Endodermal cell (in vitro differentiated cells): ENCODE measurements around the gene KCNA10. TPM values are rescaled to one million over a fixed set of nuclear protein-coding genes. Genes with fewer than 3 reads are reported as not detected.

Experiments used
- DNase-seq: peaks from one replicate; pipeline ENCODE4 v3.0.0-alpha.2; 2017
- H3K27ac ChIP-seq: 2 replicates; pipeline ENCODE4 v1.5.1; 2013; ENCODE audit warnings: mild to moderate bottlenecking, low read depth, low read length, moderate library complexity
- H3K27me3 ChIP-seq: 2 replicates; pipeline ENCODE4 v1.6.1; 2013; ENCODE audit warnings: mild to moderate bottlenecking, low read length, moderate library complexity; ENCODE audit not compliant: insufficient read depth, control insufficient read depth, poor library complexity, severe bottlenecking
- H3K36me3 ChIP-seq: 2 replicates; pipeline ENCODE4 v1.7.0; 2013; ENCODE audit warnings: mild to moderate bottlenecking, low read length, moderate library complexity; ENCODE audit not compliant: control insufficient read depth, insufficient read depth
- H3K4me1 ChIP-seq: one replicate; pipeline ENCODE4 v1.7.0; 2013; ENCODE audit warnings: low read length; ENCODE audit not compliant: control insufficient read depth, insufficient read depth
- H3K4me3 ChIP-seq: 2 replicates; pipeline ENCODE4 v1.5.1; 2013; ENCODE audit warnings: mild to moderate bottlenecking, low read length, moderate library complexity
- H3K9ac ChIP-seq: 2 replicates; pipeline ENCODE4 v1.6.1; 2013; ENCODE audit warnings: mild to moderate bottlenecking, low read length, moderate library complexity; ENCODE audit not compliant: poor library complexity, severe bottlenecking; ENCODE audit errors: extremely low read depth
- H3K9me3 ChIP-seq: 2 replicates; pipeline ENCODE4 v1.6.1; 2013; ENCODE audit warnings: mild to moderate bottlenecking, low read length, moderate library complexity; ENCODE audit not compliant: control insufficient read depth
- H3K27ac Mint-ChIP-seq: 2 replicates; pipeline ENCODE4 v1.8.0; 2020; ENCODE audit warnings: mixed read lengths
- H3K27me3 Mint-ChIP-seq: 2 replicates; pipeline ENCODE4 v1.8.0; 2021; ENCODE audit warnings: mild to moderate bottlenecking, mixed read lengths; ENCODE audit not compliant: insufficient read depth
- H3K36me3 Mint-ChIP-seq: 2 replicates; pipeline ENCODE4 v1.8.0; 2020; ENCODE audit warnings: low read depth, mixed read lengths
- H3K4me1 Mint-ChIP-seq: 2 replicates; pipeline ENCODE4 v1.8.0; 2020; ENCODE audit warnings: mixed read lengths
- H3K4me3 Mint-ChIP-seq: 2 replicates; pipeline ENCODE4 v1.8.0; 2020; ENCODE audit warnings: mild to moderate bottlenecking, moderate library complexity, mixed read lengths
- H3K9me3 Mint-ChIP-seq: 2 replicates; pipeline ENCODE4 v1.8.0; 2020; ENCODE audit warnings: mild to moderate bottlenecking, mixed read lengths
- WGBS, 2 experiments: methylation state at CpG; one replicate each; pipeline versions ENCODE4 v1.1.5 to v1.1.7; 2013; ENCODE audit warnings: missing lambda C conversion rate in 2 of 2, mixed read lengths in 1 of 2; ENCODE audit not compliant: insufficient coverage in 1 of 2, insufficient read length in 1 of 2; 5-methylcytosine and 5-hydroxymethylcytosine counted together
- total RNA-seq, 2 donors: library from RNA; stranded (reverse); fragmentation: NEBNext Ultra II Directional in 1 of 2; extraction: Animal tissue kit (Norgen Biotek cat#: 25700) in 1 of 2; gene quantifications; 2 replicates in 1 of 2; 3 replicates in 1 of 2; pipeline ENCODE4 v1.2.1, GENCODE V29; 2021
- TF ChIP-seq, protein P1 (sequence below): fragments of 200-600 bp; sonication (generic); conservative IDR thresholded peaks from 2 replicates; pipeline ENCODE4 v1.5.0; 2021; ENCODE audit warnings: antibody characterized with exemption, mild to moderate bottlenecking

Gene KCNA10
- total RNA-seq, 2 donors from 2014 or later: not detected

DNA sequence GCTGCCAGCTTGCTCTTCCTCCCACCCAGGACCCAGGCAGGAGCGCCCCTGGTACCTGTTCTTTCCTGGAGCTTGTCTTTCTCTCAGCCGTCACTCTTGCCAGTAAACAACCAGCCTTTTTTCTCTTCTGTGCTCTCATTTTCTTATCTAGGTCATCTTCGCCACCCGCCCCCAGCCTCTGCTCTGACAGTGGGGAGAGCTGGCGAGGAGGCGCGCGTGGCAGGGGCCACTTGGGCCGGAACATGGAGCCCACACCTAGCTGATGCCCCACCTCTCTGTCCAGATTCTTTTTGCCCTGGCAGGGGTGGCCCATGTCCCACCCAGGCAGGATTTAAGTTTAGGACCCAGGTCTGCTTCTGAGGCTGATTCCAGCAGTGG lies 35.7 kb downstream of the KCNA10 start:
- no peaks in the 10 kb centered on the region for H3K9me3 Mint-ChIP-seq
- H3K4me1 Mint-ChIP-seq: peaks cover 46% of the 10 kb centered on the region
- TF ChIP-seq, protein P1, sequence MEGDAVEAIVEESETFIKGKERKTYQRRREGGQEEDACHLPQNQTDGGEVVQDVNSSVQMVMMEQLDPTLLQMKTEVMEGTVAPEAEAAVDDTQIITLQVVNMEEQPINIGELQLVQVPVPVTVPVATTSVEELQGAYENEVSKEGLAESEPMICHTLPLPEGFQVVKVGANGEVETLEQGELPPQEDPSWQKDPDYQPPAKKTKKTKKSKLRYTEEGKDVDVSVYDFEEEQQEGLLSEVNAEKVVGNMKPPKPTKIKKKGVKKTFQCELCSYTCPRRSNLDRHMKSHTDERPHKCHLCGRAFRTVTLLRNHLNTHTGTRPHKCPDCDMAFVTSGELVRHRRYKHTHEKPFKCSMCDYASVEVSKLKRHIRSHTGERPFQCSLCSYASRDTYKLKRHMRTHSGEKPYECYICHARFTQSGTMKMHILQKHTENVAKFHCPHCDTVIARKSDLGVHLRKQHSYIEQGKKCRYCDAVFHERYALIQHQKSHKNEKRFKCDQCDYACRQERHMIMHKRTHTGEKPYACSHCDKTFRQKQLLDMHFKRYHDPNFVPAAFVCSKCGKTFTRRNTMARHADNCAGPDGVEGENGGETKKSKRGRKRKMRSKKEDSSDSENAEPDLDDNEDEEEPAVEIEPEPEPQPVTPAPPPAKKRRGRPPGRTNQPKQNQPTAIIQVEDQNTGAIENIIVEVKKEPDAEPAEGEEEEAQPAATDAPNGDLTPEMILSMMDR: peak; percentile 7
- H3K4me3 ChIP-seq: no peak overlapping the region
- H3K27me3 ChIP-seq: peaks cover 19% of the 10 kb centered on the region
- peaks cover 31% of the 10 kb centered on the region for H3K27me3 Mint-ChIP-seq
- no peaks in the 10 kb centered on the region for H3K36me3 Mint-ChIP-seq
- H3K9me3 ChIP-seq: no peaks in the 10 kb centered on the region
- no peak overlapping the region for H3K9ac ChIP-seq
- H3K4me3 Mint-ChIP-seq: no peak overlapping the region
- H3K27ac ChIP-seq: no peak overlapping the region
- H3K36me3 ChIP-seq: no peaks in the 10 kb centered on the region
- no peak overlapping the region for H3K27ac Mint-ChIP-seq
- 91 to 97% methylated on average over 6 to 9 of the region's 9 CpGs for WGBS, 2 experiments
- peaks cover 14% of the 10 kb centered on the region for H3K4me1 ChIP-seq
- DNase-seq: no peak

DNA sequence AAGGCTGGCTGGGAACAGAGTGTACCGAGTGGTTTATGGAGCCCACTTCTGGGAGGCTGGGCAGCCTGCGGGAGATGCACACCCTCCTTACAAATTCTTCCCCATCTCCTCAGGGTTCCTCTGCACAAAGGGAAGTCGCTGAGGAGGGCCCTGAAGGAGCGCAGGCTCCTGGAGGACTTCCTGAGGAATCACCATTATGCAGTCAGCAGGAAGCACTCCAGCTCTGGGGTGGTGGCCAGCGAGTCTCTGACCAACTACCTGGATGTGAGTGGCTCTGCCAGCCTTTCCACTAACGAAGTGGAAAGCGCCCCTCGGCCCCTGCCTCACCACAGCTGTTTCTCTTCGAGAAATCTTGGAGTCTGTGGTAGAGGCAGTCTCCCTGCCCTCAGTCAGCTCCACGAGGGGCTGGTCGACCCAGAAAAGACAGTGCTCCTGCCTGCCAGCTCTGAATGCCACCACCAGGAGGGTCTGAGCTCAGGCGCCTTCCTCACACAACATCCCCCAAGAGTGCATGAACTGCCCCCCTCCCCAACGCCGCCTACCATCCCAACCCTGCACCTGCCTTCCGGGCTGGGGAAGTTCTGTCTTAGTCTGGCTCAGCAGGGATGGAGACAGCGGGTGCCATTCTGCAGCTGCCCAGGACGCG lies 36.2 kb downstream of the KCNA10 start:
- H3K27ac ChIP-seq: no peak overlapping the region
- H3K9ac ChIP-seq: no peak overlapping the region
- no peaks in the 10 kb centered on the region for H3K9me3 Mint-ChIP-seq
- H3K27me3 ChIP-seq: peaks cover 19% of the 10 kb centered on the region
- peaks cover 14% of the 10 kb centered on the region for H3K4me1 ChIP-seq
- WGBS, 2 experiments: 61 to 68% methylated on average over 9 to 18 of the region's 18 CpGs
- TF ChIP-seq, protein P1: peak; percentile 47
- H3K27me3 Mint-ChIP-seq: peaks cover 31% of the 10 kb centered on the region
- peaks cover 46% of the 10 kb centered on the region for H3K4me1 Mint-ChIP-seq
- H3K36me3 Mint-ChIP-seq: no peaks in the 10 kb centered on the region
- H3K4me3 ChIP-seq: no peak overlapping the region
- peak; percentile 77 for DNase-seq
- H3K9me3 ChIP-seq: no peaks in the 10 kb centered on the region
- H3K27ac Mint-ChIP-seq: no peak overlapping the region
- no peaks in the 10 kb centered on the region for H3K36me3 ChIP-seq
- H3K4me3 Mint-ChIP-seq: no peak overlapping the region

DNA sequence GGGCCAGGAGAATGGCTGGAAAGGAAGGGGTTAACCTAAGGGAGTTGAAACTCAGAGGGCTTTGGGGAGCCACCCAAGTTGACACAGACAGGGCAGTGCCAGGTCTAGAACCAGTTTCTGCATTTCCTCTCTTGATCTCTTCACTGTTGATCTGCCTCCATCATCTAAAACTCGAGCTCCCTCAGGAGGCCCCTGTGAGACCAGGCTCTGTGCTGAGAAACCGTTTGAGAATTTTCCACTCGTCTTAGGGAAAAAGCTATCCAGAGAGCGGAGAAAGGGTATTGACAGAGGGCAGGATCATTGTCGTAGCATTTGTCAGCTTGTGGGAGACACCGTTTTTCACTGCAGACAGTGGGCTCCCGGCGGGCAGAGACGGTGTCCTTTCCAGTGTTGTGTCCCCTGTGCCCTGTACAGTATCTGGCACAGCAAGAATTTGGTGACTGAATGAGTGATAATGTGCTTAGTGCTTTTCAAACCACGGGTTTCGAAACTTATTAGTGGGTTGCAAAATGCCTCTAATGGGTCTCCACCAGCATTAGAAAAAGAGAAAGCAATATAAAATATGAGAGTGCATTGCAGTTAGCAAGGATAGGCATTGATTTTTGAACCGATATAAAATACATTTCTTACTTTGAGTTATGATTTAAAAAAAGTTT lies 36.9 kb downstream of the KCNA10 start:
- no peaks in the 10 kb centered on the region for H3K9me3 ChIP-seq
- peaks cover 31% of the 10 kb centered on the region for H3K27me3 Mint-ChIP-seq
- no peak overlapping the region for H3K4me3 Mint-ChIP-seq
- no peak for DNase-seq
- H3K27ac Mint-ChIP-seq: no peak overlapping the region
- no peak overlapping the region for H3K4me3 ChIP-seq
- H3K9ac ChIP-seq: no peak overlapping the region
- no peak overlapping the region for H3K27ac ChIP-seq
- peaks cover 44% of the 10 kb centered on the region for H3K4me1 Mint-ChIP-seq
- H3K4me1 ChIP-seq: peaks cover 14% of the 10 kb centered on the region
- H3K27me3 ChIP-seq: peaks cover 19% of the 10 kb centered on the region
- H3K36me3 ChIP-seq: no peaks in the 10 kb centered on the region
- no peaks in the 10 kb centered on the region for H3K36me3 Mint-ChIP-seq
- WGBS, 2 experiments: 78 to 80% methylated on average over 10 to 12 of the region's 12 CpGs
- TF ChIP-seq, protein P1: no peak
- H3K9me3 Mint-ChIP-seq: no peaks in the 10 kb centered on the region
